ENCODE measurements around the gene ZNF212. TPM values are rescaled to one million over a fixed set of nuclear protein-coding genes. Genes with fewer than 3 reads are reported as not detected.

ZNF212 gene
- total RNA-seq, 2 experiments from 2014 or later: 10.8 to 12.9 TPM

- Mint-ChIP-seq H3K4me3 (no peak overlapping the region), H3K4me1 (ENCODE audit: low read depth) (no peaks in the 10 kb centered on the region), H3K9me3 (ENCODE audit: insufficient read depth) (no peaks in the 10 kb centered on the region), H3K27ac (no peak overlapping the region), H3K36me3 (ENCODE audit: low read depth) (no peaks in the 10 kb centered on the region), H3K27me3 (ENCODE audit: low read depth) (peaks cover 4% of the 10 kb centered on the region)
- ATAC-seq (no peak), DNase-seq (no peak)
- POLR2A ChIA-PET: interaction anchor here (0.6 kb wide), 1 partner anchor 237 kb away, joined by 4 read pairs; no protein-coding TSS in a partner anchor
- CTCF ChIA-PET: no interaction called here
Measured at GRCh38 chr7:149304006-149304405, 64.6 kb downstream of the ZNF212 start.

Other genes with a start within 250 kb of the ZNF212 start
- 10 to 100 TPM; 90.6 to 92.2 TPM for gene PDIA4, start 211.1 kb upstream of the ZNF212 start, total RNA-seq
- 1 to 10 TPM; 7.4 to 7.6 TPM for gene ZNF786, start 148.9 kb upstream of the ZNF212 start, total RNA-seq
- gene ZNF425, start 113.3 kb upstream of the ZNF212 start, total RNA-seq: under 1 TPM; 0.47 to 0.55 TPM
- 10 to 100 TPM; 11.8 to 13.3 TPM for gene ZNF398, start 92.2 kb upstream of the ZNF212 start, total RNA-seq
- 10 to 100 TPM; 28.4 to 30.6 TPM for gene ZNF282, start 44.1 kb upstream of the ZNF212 start, total RNA-seq
- gene ZNF783, start 22.5 kb downstream of the ZNF212 start, total RNA-seq: 10 to 100 TPM; 12.7 to 12.9 TPM
- 10 to 100 TPM; 12.9 to 13.1 TPM for gene ZNF777, start 221.4 kb downstream of the ZNF212 start, total RNA-seq

Measured in activated CD8-positive, alpha-beta T cell treated with anti-CD3 and anti-CD28 coated beads, Interleukin-2, amount 10 ng/mL, durations not matched to agents 7 days and 5 days (primary cell).